ENCODE results near the gene GRID1.
"Not testable (repeated sequence)": the region's sequence is repeated elsewhere in the genome, so short reads cannot be mapped to it uniquely, and the experiment has no call there.

The GRID1 gene

DNA sequence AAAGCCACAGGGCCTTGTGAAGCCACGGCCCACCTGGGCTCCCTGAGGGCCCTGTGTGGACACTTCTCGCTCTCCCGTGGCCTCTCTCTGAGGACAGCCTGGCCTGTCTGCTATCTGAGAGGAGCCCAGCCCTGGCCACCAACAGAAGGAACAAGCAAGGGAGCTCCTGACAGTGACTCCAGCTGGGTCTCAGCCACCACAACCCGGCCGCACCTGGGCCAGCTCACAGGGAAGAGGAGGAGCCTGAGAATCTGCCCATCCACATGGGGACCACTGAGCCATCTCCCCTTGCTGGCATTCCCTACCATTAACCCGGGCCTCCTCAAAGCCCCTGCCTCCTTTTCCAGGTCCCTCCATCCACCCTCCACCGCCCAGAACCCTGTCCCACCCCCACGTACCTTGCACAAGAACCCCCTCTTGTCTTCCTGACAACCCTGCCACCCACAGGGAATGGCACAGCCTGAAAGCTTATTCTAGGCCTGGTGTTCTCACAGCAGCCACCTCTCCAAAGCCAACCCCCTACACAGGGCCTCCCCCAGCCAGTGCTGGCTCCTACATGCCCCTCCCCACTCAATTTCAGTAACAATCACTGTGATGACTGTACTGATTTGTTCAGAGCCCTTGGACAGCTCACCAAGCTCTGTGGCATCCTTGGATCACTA is 120.2 kb downstream of the GRID1 start:
- no peak for DNase-seq

DNA sequence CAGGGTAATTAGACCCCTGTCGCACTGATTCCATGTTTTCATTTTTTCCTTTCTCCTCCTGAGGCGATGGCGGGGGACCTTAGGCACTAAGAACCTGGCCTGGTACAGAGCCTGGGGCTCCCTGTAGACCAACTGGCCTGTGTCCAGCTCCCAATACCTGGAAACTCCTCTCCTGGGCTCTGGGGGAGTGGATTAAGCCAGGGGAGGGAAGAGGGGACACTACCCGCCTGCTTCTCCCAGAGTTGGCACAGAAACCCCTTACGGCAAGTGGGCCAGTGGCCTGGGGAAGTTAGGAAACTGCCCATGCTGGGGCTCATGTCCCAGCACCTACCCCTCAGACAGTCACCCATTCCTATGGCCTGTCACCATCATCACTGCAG is 121.6 kb downstream of the GRID1 start:
- DNase-seq: no peak

DNA sequence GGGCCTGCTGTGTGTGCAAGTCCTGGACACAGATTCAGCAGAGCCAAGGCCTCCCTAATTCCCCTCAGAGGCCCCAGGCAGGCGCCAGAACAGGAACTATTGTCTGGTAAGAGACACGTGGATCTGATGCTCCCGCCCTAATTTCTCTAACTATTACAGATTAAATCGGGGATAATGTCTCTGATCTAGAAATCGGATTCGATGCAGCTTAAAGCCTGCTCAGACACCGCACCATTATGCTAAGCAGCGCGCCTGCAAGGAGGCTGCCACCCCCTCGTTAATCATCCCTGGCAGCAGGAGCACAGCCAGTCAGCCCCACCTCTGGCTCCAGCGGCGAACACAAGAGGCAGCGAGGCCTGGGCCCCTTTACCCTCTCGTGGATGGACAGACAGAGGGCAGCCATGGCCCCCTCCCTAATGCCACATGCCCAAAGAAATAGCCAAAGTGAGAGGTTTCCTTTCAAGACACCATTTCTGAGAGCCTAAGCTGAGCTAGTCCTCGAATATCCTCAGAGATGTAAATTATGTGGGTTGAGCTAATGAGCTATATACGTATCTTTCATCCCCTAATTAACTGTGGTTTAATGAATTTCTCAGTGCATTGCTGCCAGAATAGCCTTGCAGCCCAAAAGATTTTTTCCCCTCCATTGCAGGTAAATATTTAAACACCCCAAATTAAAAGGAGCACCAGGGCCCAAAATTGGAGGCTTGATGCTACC is 122.1 kb downstream of the GRID1 start:
- DNase-seq: no peak

DNA sequence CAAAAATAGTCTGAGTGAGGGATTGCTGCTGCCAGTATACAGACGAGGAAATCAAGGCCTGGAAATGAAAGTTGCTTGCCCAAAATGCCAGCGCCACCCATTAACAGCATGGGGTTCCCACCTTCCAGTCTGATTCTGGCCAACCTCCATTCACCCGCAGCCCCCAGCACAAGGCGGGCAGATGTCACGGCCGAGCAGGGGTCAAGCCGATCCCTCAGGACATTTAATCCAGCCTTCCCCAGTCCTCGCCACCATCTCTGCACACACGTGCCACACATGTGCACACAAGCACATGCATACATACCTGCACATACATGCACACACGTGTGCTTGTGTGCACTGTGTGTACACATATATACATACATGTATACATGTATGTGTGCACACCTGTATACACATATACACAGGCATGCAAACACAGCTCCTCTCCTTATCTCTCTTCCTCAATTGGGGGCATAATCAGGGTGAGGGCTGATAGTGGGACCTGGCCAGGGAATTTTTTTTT is 122.9 kb downstream of the GRID1 start:
- no peak for DNase-seq

DNA sequence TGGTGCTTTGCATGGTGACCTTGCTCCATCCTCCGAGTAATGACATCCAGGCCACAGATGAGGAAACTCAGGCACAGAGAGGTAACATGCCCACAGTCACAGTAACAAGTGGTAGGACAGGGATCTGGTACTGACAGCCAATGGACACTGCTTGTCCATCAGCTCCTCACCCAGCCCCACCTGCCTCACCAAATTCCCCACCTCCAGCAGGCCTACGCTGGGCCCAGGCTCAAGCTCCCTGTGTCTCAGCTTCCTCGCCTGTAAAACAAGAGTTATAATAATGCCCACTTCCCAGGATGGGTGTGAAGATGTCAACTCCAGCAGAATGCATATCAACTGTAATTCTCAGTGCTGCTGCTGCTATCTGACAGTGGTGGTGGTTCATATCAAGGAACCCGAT is 123.8 kb downstream of the GRID1 start:
- DNase-seq: no peak

DNA sequence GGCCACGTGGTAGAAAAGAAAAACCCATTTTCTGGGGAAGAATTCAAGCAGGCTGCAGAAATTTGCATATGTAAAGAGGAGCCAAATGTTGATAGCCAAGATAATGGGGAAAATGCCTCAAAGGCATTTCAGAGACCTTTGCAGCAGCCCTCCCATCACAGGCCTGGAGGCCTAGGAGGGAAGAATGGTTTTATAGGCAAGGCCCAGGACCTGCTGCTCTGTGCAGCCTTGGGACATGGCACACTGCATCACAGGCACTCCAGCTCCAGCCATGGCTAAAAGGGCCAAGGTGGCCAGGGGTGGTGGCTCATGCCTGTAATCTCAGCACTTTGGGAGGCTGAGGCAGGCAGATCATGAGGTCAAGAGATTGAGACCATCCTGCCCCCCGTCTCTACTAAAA is 128.5 kb downstream of the GRID1 start:
- not testable (repeated sequence) for DNase-seq

DNA sequence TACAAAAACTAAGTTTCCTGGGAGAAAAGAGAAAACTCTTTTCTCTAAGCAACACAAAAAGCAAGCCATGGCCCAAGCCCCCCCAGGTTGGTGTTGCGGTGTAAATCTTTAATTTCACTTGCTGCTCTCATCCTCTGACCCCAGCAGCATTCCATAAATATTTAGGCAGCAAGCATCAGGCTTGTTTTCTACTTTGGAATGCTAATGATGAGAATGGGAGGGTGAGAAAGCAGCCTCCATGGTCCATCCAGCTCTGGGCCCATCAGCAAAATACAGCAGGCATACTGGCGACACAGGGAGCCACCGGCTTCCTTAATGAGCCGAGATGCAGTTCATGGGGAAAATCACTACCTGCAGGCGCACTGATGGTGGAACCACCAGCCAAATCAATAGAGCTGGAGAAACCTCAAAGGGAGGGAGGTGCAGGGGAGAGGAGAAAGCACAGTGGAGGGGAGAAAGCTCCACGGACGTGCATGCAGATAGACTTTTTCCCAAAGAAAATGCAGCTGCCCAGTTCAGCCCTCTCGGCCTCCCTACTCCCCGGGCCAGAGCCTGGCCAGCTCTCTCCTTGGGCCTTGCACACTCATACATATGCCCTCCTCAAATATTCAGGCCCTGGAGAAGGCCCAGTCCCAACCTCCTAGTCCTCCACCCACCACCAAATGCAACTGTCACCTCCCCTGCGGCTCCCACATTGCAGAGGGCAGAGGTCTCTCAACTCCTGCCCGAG is 131.9 kb downstream of the GRID1 start:
- DNase-seq: no peak

DNA sequence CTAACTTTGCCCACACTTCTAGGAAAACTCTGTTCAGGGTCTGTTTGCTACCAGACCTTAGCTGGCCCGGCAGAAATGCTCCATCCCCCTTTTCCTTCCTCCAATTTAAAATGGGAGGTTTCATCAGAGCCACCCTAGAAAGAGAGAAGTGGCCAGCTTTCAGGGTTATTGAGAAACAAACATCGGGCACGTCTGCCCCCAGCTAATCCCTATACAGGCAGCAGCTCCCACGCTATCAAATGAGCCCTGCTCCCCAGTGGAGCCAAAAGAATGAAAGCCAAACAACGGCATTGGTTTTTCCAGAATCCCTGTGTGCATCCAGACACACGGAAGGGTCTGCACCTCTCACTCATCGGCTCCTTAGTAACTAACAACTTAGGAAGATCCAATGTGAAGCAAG is 132.5 kb downstream of the GRID1 start:
- DNase-seq: no peak

DNA sequence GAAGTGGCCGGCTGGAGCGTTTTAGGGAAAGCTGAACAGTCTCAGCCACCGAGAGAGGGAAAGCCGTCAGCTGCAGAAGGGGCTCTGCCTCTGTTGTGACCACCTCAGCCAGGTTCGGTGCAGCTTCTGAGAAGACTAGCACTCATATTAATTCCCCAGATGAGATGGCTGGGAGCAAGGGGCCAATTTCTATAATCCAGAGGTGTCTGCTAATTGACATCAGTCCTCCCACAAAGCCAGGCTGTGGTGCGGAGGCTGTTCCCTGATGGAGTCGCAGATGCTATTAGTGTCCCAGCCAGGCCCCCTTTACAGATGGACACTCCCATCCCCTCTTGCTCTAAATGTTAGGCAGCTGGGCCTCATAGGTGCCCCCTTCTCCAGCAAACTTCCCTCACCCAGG is 133.5 kb downstream of the GRID1 start:
- no peak for DNase-seq

DNA sequence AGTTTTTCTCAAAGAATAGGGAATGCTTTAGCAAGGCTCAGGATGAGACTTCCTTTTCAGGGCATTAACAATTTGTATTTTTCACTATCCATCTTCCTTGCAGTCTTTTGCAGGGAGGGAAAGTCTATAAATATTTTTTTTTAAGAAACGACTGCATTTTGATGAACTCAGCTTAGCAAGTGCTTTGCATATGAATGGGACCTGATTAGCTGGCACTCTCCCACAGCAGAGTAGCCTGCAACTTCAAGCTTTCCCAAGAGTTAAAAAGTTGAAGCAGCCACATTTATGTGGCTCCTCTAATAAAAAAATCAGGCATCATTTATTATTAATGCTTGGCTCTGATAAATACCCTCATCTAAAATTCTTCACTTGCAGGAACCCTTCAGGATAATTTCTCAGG is 134.0 kb downstream of the GRID1 start:
- DNase-seq: no peak

DNA sequence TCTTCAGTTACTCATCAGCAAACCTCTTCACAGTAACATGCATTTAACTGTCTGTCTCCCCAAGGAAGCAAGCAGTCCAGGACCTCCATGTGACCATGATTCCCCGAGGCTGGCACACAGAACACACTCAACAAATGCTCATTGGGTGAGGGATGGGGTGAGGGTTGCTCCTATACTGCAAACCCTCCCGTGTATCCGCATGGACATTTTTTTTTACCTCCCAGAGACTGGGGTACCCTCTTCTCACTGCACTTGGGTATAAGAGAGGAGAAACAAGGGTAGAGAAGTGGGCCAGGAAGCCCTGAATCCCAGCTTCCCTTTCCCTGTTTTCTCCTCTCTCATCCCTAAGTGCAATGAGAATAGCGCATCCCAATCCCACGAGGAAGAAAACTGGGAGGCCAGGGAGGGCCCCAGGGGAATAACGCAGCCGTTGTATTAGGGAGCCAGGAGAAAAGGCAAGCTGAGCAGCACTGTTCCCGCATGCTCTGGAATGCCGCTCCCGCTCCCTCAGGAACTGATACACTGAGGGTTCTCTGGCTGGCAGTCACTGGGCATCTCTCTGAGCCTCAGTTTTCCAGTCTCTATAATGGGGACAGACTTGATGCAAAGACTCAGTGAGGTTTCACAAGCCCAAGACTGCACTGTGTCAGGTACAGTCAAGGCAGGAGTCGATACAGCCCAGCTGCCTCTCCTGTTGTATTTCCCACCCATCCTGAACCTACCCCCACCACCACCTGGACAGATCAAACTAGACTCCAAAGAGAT is 134.6 kb downstream of the GRID1 start:
- DNase-seq: no peak

DNA sequence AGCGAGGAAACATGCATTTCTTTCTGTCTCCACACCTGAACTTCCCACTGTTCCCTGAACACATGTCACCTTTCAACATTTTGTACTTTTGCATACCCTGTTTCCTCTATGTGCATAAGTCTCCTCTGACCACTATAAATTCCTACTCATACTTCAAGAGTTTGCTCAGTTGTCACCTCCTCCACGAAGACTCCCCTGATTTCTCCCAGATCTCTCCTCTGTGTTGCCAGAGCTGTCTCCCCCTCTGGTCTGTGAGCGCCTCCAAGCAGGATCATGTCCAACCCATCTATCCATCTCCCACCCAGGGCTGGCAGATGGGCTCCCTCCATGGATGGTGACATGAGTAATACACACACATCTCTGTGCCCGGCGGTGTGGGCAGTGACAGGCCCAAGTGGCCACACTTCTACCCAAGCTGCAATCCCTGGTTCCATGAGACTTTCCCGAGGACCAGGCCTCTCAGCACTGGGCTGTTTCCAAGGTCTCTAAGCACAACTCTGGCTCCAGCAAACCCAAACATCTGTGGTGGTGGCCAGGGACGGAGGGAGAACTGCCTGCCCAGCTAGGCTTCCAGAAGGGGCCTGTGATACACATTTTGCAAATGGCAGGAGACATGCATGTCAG is 135.9 kb downstream of the GRID1 start:
- no peak for DNase-seq

DNA sequence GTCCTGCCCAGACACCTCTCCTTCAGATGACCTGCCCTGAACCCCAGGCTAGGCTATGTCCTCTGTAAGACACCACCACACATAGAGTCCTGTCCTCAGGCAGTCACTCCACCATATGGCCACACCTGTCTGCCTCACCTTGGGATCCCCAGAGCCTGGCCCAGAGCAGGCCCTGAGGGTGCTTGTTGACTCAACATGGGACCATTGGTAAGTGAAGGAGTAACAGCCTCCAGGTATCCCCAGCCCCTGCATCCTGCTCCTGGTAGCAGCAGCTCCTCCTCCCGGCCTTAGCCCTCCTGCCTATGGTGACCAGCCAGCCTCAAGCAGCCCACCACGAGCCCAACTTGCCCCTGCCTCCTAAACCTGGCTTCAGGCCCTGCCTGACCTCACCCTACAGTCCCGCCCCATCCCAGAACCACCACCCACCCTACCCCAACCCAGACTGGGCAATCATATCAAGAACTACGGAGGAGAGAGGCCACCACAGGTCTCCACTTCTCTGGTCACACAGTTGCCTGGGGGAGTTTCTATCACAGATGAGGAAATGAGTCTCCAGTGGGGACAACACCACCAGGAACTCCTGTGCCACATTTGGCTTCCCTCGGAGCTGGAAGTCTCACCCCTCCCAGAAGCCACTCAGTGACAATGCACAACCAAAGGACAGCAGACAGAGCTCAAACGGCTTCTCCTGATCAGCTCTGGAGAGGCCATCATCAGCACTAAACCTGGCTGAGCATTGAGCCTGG is 136.6 kb downstream of the GRID1 start:
- no peak for DNase-seq

DNA sequence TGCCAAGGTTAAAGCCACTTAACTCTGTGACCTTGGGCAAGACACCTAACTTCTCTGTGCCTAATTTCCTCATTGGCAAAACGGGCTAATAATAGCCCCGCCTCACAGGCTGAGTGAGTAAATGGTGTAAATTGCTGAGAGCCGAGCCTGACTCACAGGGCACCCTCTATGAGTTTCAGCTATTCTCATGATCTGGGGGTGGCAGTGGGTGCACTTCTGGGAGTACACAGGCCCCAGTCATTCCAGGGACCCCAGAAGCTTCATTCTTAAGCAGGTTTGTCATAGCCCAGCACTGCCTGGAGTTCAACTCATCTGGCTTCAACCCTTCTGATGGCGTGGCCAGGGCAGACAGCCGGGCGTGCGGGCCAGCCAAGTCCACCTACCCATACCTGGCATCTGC is 137.2 kb downstream of the GRID1 start:
- DNase-seq: no peak

DNA sequence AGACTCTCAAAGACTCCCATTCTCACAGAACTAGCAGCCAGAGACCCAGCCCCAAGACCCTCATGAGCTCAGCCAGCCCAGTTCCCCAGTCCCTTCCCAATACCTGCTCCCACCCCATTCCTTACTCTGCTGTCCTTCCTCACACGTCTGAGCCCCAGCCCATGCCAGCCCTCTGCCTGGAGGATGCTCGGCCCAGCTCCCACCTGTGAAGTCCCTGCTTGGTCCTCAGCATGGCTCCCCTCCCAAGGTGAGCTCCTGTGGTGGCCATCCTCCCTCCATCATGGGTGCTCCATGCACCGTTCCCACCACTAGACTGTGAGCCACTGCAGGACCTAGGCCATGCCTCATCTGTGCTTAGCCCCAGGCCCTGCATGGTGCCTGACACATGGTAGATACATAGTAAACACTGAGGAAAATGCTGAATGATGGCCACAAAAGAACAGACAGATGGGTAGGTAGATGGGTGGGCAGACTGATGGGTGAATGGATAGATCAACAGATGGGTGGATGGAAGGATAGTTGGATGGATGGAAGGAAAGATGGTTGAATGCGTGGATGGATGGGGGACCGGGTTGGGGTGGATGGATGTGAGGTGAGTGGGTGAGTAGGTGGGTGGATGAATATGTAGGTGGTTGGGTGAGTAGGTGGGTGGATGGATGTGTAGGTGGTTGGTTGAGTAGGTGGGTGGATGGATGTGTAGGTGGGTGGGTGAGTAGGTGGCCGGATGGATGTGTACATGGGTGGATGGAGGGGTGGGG is 138.9 kb downstream of the GRID1 start:
- DNase-seq: no peak

DNA sequence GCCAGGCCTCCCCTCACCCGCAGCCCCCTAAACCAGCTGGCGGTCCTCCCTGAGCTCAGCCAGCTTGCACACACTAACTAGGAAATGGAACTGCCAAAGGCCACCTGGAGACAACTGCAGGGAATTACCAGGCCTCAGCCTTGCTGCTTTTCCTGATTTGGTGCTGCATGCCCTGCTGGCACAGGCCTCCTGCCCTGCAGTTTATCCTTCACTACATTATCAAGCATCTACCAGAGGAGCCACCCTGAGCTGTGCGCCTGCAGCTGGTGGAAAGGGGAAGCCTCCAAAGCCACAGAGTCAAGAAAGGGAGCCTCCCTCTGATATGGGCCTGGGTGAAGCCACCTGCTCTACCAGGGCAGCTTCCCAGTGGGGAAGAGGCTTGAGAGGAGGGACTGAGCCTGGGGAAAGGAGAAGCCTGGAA is 139.8 kb downstream of the GRID1 start:
- DNase-seq: no peak

DNA sequence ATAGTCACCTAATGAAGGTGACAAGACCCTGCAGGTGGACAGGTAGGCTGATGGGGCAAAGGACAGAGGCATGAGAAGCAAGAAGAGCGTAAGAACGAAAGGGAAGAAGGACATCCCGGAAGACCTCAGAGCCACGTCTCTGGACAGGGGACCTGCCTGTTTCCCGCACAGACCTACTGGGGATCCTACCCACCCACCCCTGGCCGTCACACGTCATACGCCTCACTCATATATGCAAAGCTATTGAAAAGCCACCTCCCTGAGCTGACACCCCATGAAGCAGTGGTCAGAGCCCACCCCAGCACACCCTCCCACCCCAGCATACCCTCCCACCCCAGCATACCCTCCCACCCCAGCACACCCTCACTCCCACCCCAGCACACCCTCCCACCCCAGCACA is 140.6 kb downstream of the GRID1 start:
- DNase-seq: no peak

DNA sequence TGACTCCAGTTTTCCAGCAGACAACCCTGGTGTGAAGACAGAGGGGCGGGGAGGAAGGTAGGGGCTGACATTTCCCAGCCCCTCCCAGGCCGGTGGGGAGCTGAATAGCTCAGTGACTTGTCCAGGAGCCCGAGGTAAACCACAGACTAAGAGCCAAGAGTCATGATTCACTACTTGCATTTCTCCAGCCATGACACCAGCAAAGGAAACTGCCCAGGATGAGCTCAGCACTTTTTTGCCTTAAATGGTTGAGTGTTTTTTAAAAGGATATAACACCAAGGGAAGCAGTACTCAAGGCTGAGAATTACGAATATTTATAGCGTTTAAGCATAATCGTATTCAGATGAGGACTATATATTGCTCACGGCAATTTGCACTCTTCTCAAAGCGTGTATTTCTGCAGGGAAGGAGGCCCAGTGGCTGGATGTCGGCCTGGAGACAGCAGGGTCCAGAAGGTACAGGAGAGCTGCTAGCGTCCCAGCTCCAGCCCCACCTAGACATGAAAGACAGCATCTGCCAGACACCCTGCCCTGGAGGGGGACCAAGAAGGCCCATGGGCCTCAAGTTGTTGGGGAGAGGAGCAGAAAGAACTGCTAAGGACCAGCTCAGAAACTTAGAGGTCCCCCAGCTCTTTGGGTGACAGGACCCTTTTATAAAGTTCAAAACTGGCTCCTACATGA is 141.4 kb downstream of the GRID1 start:
- no peak for DNase-seq

DNA sequence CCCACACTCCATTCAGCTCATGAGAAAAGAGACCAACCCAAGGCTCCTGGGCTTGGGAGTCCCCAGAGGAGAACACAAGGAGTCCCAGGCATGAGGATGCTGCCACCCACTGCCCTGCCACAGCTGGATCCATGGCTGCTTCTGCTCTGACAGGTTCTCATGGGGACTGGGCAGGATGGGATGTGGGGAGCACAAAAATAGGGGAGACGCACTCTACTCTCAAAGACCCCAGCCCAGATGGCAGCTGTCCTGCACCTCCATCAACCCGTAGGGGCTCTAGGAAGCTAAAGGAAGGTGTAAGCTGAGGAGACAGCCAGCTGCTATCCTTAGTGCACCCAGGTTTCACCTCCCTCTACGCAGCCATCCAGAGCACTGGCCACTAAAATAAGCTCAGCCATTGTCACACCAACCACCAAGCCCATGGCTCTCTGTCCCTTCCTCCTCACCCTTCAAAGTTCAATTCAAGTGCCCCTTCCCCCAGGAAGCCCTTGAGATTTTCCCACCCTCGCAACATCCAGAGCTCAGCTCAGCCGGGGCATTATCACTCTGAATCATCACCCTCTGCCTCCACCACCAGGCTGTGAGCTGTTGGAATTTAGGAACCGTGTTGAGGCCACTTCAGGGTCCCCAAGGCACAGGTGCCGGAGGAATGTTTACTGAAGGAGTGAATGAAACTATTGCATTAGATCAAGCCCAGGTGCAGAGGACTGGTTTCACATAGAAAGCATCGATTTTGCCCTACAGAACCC is 142.1 kb downstream of the GRID1 start:
- no peak for DNase-seq

DNA sequence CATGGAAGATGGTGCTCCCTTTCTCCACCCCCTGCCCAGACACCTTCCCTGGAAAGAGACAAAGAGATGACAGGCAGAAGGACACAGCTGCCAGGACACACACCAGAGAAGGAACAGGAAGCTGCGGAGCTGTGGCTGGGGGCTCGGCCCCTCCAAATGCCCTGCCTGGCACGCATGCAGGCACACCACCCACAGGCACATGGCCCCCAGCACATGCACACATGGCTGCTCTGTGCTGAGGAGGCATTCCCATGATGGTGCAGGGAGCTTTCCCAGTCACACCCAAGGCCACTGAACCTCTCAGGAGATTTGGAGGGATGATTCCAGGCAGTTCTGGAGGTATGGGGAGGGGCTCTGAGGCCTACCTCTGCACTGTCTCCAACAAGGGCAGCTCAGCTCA is 143.3 kb downstream of the GRID1 start:
- no peak for DNase-seq
